ENCODE measurements around the gene TCP11L2.
A peak's percentile ranks its signal among the peaks of the same experiment; 100 is the strongest.
"Not testable (repeated sequence)": the region's sequence is repeated elsewhere in the genome, so short reads cannot be mapped to it uniquely, and the experiment has no call there.

TCP11L2 gene

GRCh38 chr12:106308611-106309010 is 6.1 kb downstream of the TCP11L2 start:
- in situ Hi-C loops (cut with HindIII; ENCODE audit: low sequenced_read_pairs) = no loop called here
- no peak for DNase-seq (ENCODE audit: low read depth, low spot score)
- TF ChIP-seq, protein P1, sequence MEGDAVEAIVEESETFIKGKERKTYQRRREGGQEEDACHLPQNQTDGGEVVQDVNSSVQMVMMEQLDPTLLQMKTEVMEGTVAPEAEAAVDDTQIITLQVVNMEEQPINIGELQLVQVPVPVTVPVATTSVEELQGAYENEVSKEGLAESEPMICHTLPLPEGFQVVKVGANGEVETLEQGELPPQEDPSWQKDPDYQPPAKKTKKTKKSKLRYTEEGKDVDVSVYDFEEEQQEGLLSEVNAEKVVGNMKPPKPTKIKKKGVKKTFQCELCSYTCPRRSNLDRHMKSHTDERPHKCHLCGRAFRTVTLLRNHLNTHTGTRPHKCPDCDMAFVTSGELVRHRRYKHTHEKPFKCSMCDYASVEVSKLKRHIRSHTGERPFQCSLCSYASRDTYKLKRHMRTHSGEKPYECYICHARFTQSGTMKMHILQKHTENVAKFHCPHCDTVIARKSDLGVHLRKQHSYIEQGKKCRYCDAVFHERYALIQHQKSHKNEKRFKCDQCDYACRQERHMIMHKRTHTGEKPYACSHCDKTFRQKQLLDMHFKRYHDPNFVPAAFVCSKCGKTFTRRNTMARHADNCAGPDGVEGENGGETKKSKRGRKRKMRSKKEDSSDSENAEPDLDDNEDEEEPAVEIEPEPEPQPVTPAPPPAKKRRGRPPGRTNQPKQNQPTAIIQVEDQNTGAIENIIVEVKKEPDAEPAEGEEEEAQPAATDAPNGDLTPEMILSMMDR (IDR thresholded peaks at IDR 0.05; ENCODE audit: low read depth, low read length) = no peak
- no peak overlapping the region for H3K4me3 ChIP-seq (ENCODE audit: low read depth, low read length)

DNA sequence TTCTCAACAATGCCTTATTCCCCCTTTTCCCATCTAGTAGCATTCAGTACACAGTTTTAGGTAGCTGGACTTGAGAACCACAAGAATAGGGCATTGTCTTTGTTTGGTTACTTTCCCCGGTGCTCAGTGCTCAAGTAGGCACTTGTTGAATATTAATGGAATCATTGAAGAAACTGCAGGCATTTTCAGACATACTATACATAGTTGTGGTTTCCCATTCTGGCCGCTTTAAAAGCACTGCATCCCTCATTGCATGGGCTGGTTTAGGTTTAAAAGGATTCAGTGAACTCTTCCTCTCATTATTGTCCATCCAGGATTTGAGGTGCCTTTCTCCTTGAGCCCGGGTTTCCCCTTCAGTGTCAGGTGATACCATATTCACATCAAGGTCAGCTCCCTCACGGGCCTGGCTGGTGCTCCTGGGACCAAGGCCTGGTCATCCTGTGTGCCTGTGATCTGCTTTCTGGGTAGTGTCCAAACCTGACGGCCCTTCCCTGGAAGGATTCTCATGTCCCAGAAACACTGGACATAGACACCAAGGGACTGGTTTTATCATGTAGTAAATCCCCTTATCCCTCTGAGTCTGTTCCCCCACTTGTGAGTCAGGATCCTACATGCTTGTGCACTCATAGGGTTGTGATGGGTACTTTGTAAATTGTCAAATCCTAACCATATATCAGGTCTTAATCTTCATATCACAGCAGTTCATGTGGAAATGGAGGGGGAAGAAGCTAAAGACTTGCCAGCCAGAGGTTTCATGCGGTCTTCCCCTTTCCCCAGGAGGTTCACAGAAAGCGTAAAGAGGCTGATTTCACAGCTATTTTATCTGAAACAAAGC is 7.4 kb downstream of the TCP11L2 start:
- H3K4me3 ChIP-seq (ENCODE audit: low read depth, low read length) = no peak overlapping the region
- TF ChIP-seq, protein P1 (IDR thresholded peaks at IDR 0.05; ENCODE audit: low read depth, low read length) = no peak
- in situ Hi-C loops (cut with HindIII; ENCODE audit: low sequenced_read_pairs) = no loop called here
- peak; percentile 81 for DNase-seq (ENCODE audit: low read depth, low spot score)

GRCh38 chr12:106310687-106311086 is 8.2 kb downstream of the TCP11L2 start:
- TF ChIP-seq, protein P1 (IDR thresholded peaks at IDR 0.05; ENCODE audit: low read depth, low read length) = no peak
- H3K4me3 ChIP-seq (ENCODE audit: low read depth, low read length) = no peak overlapping the region
- in situ Hi-C loops (cut with HindIII; ENCODE audit: low sequenced_read_pairs) = no loop called here
- no peak for DNase-seq (ENCODE audit: low read depth, low spot score)

- in situ Hi-C loops (cut with HindIII; ENCODE audit: low sequenced_read_pairs) = no loop called here
- DNase-seq (ENCODE audit: low read depth, low spot score) = no peak
- H3K4me3 ChIP-seq (ENCODE audit: low read depth, low read length) = no peak overlapping the region
- TF ChIP-seq, protein P1 (IDR thresholded peaks at IDR 0.05; ENCODE audit: low read depth, low read length) = no peak
These were observed 8.6 kb downstream of the TCP11L2 start for GRCh38 chr12:106311139-106311538.

- DNase-seq (ENCODE audit: low read depth, low spot score); H3K4me3 ChIP-seq (ENCODE audit: low read depth, low read length); in situ Hi-C loops (cut with HindIII; ENCODE audit: low sequenced_read_pairs): not testable (repeated sequence)
These were observed 10.9 kb downstream of the TCP11L2 start for GRCh38 chr12:106313413-106313812.

GRCh38 chr12:106315523-106315922 is 13.0 kb downstream of the TCP11L2 start:
- no peak for DNase-seq (ENCODE audit: low read depth, low spot score)
- in situ Hi-C loops (cut with HindIII; ENCODE audit: low sequenced_read_pairs) = no loop called here
- TF ChIP-seq, protein P1 (IDR thresholded peaks at IDR 0.05; ENCODE audit: low read depth, low read length) = no peak
- H3K4me3 ChIP-seq (ENCODE audit: low read depth, low read length) = no peak overlapping the region

DNA sequence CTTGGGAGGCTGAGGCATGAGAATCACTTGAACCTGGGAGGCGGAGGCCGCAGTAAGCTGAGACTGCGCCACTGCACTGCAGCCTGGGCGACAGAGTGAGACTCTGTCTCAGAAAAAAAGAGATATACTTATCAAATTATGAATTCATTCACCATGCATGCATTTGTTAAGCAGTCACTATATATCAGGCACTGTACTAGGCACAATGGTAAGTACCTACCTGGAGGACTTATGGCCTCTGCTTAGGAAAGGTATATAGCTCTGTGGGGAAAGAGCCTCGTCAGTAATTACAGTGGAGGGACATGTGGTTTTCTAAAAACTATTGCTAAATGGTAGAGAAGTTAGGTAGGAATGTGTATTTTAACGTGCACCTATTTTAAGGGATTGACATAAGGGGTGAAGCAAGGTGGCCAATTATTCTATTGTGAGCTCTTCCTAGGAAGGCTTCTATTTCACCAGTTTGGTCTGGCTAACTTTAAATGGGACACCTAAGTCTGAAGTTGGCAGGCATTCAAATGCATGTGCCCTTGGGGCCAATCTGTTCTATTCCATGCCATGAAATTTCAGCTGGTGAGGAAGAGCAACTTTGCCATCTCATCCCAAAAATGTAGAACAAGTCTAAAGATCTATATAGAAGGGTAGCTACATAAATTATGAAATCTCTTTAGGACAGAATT is 15.0 kb downstream of the TCP11L2 start:
- in situ Hi-C loops (cut with HindIII; ENCODE audit: low sequenced_read_pairs) = no loop called here
- DNase-seq (ENCODE audit: low read depth, low spot score) = no peak
- TF ChIP-seq, protein P1 (IDR thresholded peaks at IDR 0.05; ENCODE audit: low read depth, low read length) = no peak

More for the DNA sequence above, 15.0 kb downstream of the TCP11L2 start:
- H3K4me3 ChIP-seq (ENCODE audit: low read depth, low read length) = no peak overlapping the region
